ENCODE measurements around the gene INVS.
"Not testable (repeated sequence)": the region's sequence is repeated elsewhere in the genome, so short reads cannot be mapped to it uniquely, and the experiment has no call there.

Gene INVS

GRCh38 chr9:100193078-100193477, 94.0 kb downstream of the INVS start:
- in situ Hi-C loops (cut with MboI; ENCODE audit: low sequenced_read_pairs) = no loop called here

DNA sequence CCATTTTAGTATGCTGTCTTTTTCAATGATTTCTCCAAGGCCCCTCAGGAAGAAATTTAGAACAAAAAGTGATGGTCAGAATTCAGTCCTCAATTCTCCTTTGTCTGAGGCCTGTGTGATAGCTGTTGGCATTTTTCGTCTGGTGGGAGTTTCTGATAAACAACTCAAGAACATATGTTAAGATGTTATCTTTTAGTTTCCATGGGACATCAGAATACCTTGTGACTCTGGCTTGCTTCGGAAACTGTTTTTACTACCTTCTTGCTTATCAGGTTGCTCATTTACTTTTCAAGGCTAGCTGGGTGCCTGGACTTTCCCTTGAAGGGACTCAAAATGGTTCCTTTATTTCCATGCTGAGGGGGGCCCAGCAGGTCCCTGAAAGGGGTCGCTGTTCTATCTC, 97.2 kb downstream of the INVS start:
- in situ Hi-C loops (cut with MboI; ENCODE audit: low sequenced_read_pairs) = no loop called here

DNA sequence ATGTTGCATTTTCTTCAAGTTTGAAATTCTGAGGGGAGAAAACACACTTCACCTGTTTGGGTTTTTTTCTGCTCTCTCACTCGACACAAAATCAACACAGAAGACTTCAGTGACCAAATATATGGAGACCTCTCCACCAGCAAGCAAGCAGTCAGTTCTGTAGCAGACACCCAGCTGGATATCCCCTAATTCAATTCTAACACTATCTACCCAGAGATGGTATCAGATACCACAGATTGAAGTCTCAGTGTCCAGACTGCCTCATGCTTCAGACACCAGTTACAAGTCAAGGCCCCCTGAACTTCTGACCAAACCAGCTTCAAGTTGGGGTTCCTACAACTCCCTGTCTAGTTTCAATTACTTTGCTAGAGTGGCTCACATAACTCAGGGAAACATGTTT, 97.8 kb downstream of the INVS start:
- in situ Hi-C loops (cut with MboI; ENCODE audit: low sequenced_read_pairs) = no loop called here

DNA sequence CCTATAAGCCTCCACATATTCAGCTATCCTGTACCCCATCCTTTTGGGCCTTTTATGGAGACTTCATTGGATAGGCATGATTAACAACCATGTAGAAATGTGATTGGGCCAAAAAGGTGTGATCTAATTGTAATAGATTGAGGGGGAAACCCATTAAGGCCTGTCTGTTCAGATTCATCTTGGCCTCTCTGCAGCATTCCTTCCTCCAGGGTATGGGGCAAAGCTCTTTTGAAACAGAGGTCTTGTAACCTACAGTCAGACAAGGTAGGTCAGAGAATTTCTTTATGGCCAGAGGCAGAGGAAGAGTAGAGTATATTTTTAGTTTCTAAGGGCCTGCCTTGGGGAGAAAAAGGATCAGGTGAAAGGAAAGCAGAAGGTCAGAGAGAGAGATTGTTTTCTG, 98.5 kb downstream of the INVS start:
- in situ Hi-C loops (cut with MboI; ENCODE audit: low sequenced_read_pairs) = no loop called here

GRCh38 chr9:100202806-100203205, 103.8 kb downstream of the INVS start:
- in situ Hi-C loops (cut with MboI; ENCODE audit: low sequenced_read_pairs) = loop anchor here (25.0 kb wide), 1 partner anchor 166 kb away; no protein-coding TSS in a partner anchor

DNA sequence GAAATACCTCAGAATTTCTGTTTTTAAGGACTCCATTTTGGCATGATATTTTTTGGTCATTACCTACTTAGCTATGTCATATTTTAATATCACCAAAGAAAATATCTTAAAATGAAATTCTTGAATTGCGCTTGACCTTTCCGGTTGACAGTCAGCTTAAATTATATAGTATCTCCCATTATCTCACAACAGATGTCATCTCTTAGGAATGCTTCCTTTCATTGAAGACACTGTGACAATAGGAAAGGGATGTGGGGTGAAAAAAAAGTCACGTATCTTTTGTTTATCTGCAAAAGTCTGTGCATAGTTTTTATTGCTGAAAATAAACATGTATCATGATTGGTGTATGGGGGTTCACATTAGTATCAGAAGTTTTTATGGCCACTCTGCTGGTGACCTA, 105.8 kb downstream of the INVS start:
- in situ Hi-C loops (cut with MboI; ENCODE audit: low sequenced_read_pairs) = loop anchor here (25.0 kb wide), 1 partner anchor 167 kb away; no protein-coding TSS in a partner anchor

DNA sequence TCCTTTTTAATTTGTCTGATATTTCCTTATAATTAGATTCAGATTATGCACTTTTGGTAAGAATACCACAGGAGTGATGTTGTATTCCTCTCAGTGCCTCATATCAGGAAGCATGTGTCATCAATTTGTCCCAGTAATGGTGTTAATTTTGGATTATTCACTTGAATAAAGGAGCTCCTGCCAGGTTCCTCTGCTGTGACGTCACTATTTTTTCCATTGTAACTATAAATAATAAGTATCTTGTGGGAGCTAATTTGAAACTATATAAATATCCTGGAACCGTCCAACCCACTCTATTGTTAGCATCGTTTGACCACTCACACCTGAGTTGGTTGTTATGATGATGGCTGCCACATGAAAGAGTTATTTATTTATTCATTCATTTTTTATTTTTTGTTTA, 107.9 kb downstream of the INVS start:
- in situ Hi-C loops (cut with MboI; ENCODE audit: low sequenced_read_pairs) = loop anchor here (25.0 kb wide), 1 partner anchor 170 kb away; no protein-coding TSS in a partner anchor

DNA sequence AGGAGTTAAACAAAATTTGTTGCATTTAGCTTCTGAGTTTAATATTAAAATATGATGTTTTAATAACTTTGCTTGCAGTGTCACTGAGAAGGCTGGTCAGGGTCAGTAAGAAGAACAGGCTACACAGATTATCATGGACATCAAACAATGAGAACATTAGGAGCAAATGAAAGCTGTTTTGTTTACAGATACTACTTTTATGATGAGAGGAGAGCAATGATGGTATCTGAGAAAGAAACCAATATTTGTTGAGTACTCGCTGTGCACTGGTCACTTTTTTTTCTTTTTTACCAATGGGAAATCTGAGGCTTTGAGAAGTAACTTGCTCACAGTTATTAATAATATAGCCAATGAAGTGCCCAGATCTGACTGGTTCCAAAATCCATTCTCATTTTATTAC, 109.6 kb downstream of the INVS start:
- in situ Hi-C loops (cut with MboI; ENCODE audit: low sequenced_read_pairs) = loop anchor here (25.0 kb wide), 1 partner anchor 171 kb away; no protein-coding TSS in a partner anchor

DNA sequence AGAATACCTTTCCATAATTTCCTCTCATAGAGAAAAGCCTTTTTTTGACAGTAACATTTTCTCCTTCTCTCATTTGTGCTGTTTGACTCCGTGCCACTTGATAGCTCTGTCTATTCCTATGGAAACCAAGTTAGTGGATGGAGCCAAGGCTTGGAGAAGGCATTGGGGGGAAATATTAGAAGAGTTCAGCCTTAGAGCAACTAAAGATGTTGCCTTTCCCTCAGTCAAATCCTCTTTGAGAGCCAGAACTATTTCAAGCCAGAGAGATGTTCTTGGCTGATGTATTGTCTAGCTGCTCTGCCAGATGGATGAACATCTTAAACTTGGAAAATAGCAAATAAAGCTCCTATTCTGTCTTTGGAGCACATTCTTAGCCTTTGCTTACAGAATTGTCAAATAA, 112.4 kb downstream of the INVS start:
- in situ Hi-C loops (cut with MboI; ENCODE audit: low sequenced_read_pairs) = loop anchor here (25.0 kb wide), 1 partner anchor 174 kb away; no protein-coding TSS in a partner anchor

- in situ Hi-C loops (cut with MboI; ENCODE audit: low sequenced_read_pairs) = loop anchor here (25.0 kb wide), 1 partner anchor 177 kb away; no protein-coding TSS in a partner anchor
Observed at GRCh38 chr9:100213730-100214477, 114.9 kb downstream of the INVS start.

GRCh38 chr9:100216178-100216787, 117.2 kb downstream of the INVS start:
- in situ Hi-C loops (cut with MboI; ENCODE audit: low sequenced_read_pairs) = loop anchor here (25.0 kb wide), 1 partner anchor 179 kb away; no protein-coding TSS in a partner anchor

DNA sequence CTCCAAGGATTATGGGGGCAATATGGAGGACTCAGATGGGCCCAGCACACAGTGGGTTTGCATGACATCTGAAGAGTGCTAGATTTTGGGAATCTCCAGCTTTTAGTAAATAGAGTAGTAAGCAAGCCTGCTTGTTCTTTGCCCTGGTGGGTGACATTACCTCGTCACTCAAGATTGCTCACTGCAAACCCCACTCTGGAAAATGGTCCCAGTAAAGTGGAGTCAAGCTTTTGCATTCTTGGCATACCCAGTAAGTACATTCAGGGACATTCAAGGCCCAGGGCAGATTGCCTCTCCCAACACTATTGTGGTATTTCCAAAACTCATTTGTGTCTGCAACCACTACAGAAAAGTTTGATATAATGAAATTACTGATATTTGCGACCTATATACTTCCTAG, 118.5 kb downstream of the INVS start:
- in situ Hi-C loops (cut with MboI; ENCODE audit: low sequenced_read_pairs) = loop anchor here (25.0 kb wide), 1 partner anchor 180 kb away; no protein-coding TSS in a partner anchor

DNA sequence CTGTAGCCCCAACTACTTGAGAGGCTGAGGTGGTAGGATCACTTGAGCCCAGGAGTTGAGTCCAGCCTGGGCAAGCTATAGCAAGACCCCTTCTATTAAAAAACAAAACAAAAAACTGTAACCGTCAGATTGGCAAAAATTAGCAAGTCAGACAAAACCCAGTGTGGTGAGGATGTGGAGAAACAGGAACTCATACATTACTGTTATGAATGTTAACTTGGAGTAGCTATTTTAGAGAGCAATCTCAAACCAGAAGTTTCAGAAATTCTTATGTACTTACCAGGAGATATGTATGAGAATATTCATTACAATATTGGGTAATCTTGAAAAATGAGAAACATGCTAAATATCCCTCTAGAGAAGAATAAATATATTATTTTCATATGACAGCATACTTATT, 120.3 kb downstream of the INVS start:
- in situ Hi-C loops (cut with MboI; ENCODE audit: low sequenced_read_pairs) = loop anchor here (25.0 kb wide), 1 partner anchor 182 kb away; no protein-coding TSS in a partner anchor

- in situ Hi-C loops (cut with MboI; ENCODE audit: low sequenced_read_pairs) = loop anchor here (25.0 kb wide), 1 partner anchor 184 kb away; no protein-coding TSS in a partner anchor
Observed at GRCh38 chr9:100220936-100221335, 121.9 kb downstream of the INVS start.

GRCh38 chr9:100221538-100221937, 122.5 kb downstream of the INVS start:
- in situ Hi-C loops (cut with MboI; ENCODE audit: low sequenced_read_pairs) = loop anchor here (25.0 kb wide), 1 partner anchor 184 kb away; no protein-coding TSS in a partner anchor

GRCh38 chr9:100222674-100223073, 123.6 kb downstream of the INVS start:
- in situ Hi-C loops (cut with MboI; ENCODE audit: low sequenced_read_pairs) = loop anchor here (25.0 kb wide), 1 partner anchor 185 kb away; no protein-coding TSS in a partner anchor

DNA sequence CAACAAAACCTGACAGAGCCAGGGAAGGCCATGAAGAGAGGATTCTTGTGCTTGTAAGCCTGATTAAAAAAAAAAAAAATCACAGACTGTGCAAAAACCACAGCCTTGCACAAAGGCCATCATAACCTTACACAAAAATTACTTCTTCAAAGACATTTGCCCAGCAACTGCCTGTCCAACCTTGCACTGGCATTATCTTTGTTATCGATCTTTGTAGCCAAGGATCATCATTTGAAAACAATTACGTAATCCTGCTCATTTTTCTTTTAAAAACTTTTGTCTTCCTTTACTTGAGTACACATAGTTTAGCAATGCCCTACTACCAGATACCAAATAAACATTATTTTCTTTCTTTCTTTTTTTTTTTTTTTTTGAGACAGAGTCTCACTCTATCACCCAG, 128.6 kb downstream of the INVS start:
- in situ Hi-C loops (cut with MboI; ENCODE audit: low sequenced_read_pairs) = no loop called here

DNA sequence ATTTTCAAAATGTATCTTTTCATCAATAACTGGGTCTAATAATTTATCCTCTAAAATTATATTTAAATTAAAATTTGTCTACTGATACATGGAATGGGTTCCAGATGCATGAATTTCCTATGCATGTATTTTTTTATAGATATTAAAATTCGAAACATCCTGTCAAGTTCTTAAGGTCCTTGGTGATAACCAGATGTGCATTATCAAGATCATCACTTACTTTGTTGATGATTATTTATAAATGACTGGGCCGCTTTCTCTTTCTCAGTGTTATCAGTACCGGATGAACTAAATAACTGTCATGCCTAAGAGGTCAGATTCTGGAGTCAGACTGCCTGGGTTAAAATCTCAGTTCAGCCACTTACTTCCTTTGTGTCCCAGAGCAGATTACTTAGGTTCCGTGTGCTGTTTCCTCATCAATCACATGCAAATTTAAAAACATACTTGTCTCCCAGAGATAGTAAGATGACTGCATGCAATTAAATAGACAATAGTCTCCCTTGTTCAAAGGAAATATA, 129.4 kb downstream of the INVS start:
- in situ Hi-C loops (cut with MboI; ENCODE audit: low sequenced_read_pairs) = no loop called here

DNA sequence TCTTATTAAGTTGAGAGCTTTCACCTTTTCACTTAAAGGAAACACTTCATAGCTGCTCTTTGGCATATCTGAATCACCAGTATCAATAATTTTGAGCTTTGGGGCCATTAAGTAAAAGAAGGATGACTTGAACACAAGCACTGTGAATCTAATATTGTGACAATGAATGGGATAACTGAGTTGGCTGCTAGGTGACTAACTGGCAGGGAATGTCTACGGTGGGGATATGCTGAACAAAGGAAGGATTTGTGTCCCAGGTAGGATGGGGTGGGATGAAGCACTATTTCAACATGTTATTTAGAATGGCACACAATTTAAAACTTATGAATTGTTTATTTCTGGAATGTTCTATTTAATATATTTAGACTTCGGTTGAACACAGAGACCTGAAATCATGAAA, 130.1 kb downstream of the INVS start:
- in situ Hi-C loops (cut with MboI; ENCODE audit: low sequenced_read_pairs) = no loop called here

DNA sequence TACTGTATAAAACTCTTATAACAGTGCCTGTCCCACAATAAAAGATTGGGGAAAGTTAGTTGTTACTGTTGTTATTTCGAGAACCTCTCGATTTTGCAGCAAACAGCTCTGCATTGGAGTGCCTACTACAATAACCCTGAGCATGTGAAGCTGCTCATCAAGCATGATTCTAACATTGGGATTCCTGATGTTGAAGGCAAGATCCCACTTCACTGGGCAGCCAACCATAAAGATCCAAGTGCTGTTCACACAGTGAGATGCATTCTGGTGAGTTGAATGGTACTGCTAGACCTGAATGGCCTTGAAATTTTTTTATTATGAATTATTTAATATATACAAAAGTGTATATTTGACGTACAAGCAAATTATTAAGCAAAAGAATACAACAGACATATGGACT, 130.5 kb downstream of the INVS start:
- in situ Hi-C loops (cut with MboI; ENCODE audit: low sequenced_read_pairs) = no loop called here

DNA sequence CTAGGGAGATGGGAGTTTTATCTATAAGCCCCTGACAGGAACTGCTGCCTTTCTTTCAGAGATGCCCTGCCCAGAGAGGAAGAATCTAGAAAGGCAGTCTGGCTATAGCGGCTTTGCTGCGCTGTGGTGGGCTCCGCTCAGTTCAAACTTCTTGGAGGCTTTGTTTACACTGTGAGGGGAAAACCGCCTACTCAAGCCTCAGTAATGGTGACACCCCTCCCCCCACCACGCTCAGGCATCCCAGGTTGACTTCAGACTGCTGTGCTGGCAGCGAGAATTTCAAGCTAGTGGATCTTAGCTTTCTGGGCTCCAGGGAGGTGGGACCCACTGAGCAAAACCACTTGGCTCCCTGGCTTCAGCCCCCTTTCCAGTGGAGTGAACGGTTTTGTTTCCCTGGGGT, 137.9 kb downstream of the INVS start:
- in situ Hi-C loops (cut with MboI; ENCODE audit: low sequenced_read_pairs) = not testable (repeated sequence)

DNA sequence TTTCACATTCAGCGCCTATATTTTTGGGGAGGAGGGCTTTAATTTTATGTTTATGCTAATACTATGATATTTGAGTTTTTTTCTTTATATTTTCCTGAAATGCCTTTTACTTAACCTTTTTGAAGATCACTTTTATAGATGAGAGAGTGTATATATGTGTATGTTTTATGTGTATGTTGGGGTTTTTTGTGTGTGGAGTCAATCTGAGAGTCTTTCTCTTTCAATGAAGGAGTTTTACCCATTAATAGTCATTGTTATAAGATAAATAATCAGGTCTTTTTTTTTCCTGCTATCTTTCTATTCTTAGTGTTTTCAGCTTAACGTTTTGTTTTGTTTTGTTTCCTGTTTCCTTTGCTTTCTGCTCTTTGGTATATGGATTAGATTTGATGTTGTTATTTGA, 141.5 kb downstream of the INVS start:
- in situ Hi-C loops (cut with MboI; ENCODE audit: low sequenced_read_pairs) = no loop called here
